PFSK-1 (cell line): Measurements from ENCODE around the gene CTDSP2.
A peak's percentile ranks its signal among the peaks of the same experiment; 100 is the strongest.

Experiments used
- FOXP2 ChIP-seq: optimal IDR thresholded peaks from 2 replicates; pipeline ENCODE3; 2011; ENCODE audit warnings: borderline replicate concordance, control low read depth, inconsistent platforms; ENCODE audit not compliant: insufficient read depth; ENCODE audit errors: extremely low read length, extremely low read depth
- POLR2AphosphoS5 ChIP-seq: IDR thresholded peaks from 2 replicates; pipeline ENCODE4 v1.6.1; 2012; ENCODE audit warnings: low read depth, mild to moderate bottlenecking, control low read depth, low read length, moderate library complexity
- REST ChIP-seq, 2 experiments: IDR thresholded peaks; 2 replicates each; pipeline versions ENCODE4 v1.6.1 to v1.8.0; 2011 to 2012; ENCODE audit warnings: low read depth in 2 of 2, low read length in 2 of 2, control low read depth in 1 of 2, inconsistent platforms in 1 of 2, mild to moderate bottlenecking in 1 of 2, moderate library complexity in 1 of 2; ENCODE audit not compliant: insufficient read depth in 1 of 2
- SIN3A ChIP-seq: IDR thresholded peaks from 2 replicates; pipeline ENCODE4 v1.6.1; 2012; ENCODE audit warnings: mild to moderate bottlenecking, low read length, moderate library complexity, borderline replicate concordance; ENCODE audit not compliant: insufficient read depth
- TAF1 ChIP-seq: IDR thresholded peaks from 2 replicates; pipeline ENCODE4 v1.6.1; 2012; ENCODE audit warnings: low read length, control low read depth, borderline replicate concordance; ENCODE audit not compliant: insufficient read depth

CTDSP2 gene

GRCh38 chr12:57844709-57845477 lies 1.6 kb downstream of the CTDSP2 start:
- TF ChIP-seq POLR2AphosphoS5 (peak; percentile 47), FOXP2 (no peak), SIN3A (0 out of 2 replicates have a peak, but pooled peaks have one; percentile 8), REST (IDR thresholded peaks at IDR 0.05; ENCODE audit: insufficient read depth in 1 of 2, low read depth in 2 of 2, low read length in 2 of 2) (0 out of 4 replicates have a peak, but pooled peaks of 1 of the 2 experiments have one; percentile 37), TAF1 (no peak)

DNA sequence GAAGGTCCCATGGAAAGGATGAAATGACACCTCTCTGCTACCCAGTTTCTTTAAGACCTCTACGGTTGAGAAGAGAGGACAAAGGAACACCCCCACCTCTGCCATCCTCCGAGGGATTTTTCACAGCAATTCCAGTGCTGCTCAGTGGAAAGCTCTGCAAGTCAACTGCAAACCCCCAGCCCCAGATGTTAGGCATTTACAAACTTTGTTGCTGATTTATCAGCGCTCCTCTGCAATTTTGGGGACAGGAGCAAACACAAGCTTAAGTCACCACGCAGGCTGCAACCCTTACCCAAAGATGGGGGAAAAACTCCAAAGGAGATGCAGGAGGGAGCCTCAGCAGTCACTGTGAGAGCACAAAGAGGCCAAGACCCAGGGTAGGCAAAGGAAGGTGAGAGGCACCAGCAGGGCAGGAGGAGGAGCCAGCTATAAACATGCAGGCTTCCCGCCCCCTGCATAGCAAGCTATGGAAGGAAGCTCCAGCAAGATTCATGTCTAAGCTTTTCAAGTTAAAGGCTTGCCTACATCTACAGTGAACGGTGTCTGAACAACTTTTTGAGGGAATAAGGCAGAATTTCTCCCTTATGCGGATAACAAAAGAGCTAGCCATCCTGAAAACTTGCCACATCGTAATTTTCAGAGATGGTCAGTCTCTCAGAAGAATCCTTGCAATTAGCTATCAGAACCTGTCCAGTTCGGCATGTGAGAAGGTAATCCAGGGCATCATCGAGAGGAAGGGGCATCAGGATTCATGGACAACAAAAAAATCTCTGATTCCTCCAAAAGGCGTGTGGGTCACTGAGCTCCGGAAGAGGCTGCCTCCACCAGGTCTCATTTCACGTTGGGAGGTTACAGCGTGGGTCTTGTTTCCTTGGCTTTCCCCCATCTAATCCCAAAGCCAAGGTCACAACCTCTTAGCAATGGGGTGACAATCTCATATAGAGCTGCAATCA lies 3.9 kb downstream of the CTDSP2 start:
- TF ChIP-seq TAF1 (no peak), SIN3A (no peak), FOXP2 (no peak), REST (IDR thresholded peaks at IDR 0.05; ENCODE audit: insufficient read depth in 1 of 2, low read depth in 2 of 2, low read length in 2 of 2) (no peak), POLR2AphosphoS5 (no peak)

- no peak for TF ChIP-seq SIN3A
- TF ChIP-seq POLR2AphosphoS5, result no peak
- no peak for TF ChIP-seq TAF1
- no peak for TF ChIP-seq REST (IDR thresholded peaks at IDR 0.05; ENCODE audit: insufficient read depth in 1 of 2, low read depth in 2 of 2, low read length in 2 of 2)
- TF ChIP-seq FOXP2, result no peak
Observed at GRCh38 chr12:57841445-57841844, 5.1 kb downstream of the CTDSP2 start.

DNA sequence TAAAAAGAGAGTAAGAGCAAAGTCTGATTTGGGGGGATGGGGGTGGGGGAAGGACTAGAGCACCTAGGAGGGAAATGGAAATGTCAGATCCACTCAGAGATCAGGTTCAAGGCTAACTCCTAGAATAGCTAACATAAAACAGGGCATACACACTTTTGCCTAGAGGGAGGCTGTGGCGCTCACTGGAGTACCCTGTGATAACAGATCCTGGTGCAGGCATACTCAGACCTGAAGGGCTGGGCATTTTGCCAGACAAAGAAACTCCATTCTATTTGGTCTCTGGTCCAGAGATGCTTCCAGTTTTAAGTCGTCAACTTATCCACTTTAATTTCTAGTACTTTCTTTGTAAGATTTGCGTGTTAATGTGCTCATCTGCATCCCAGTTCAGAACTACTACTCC lies 5.8 kb downstream of the CTDSP2 start:
- TF ChIP-seq SIN3A, result no peak
- TF ChIP-seq POLR2AphosphoS5, result no peak
- TF ChIP-seq REST (IDR thresholded peaks at IDR 0.05; ENCODE audit: insufficient read depth in 1 of 2, low read depth in 2 of 2, low read length in 2 of 2), result no peak
- TF ChIP-seq TAF1, result no peak
- TF ChIP-seq FOXP2, result no peak

- no peak for TF ChIP-seq TAF1
- no peak for TF ChIP-seq POLR2AphosphoS5
- no peak for TF ChIP-seq REST (IDR thresholded peaks at IDR 0.05; ENCODE audit: insufficient read depth in 1 of 2, low read depth in 2 of 2, low read length in 2 of 2)
- no peak for TF ChIP-seq FOXP2
- no peak for TF ChIP-seq SIN3A
Observed at GRCh38 chr12:57839996-57840395, 6.5 kb downstream of the CTDSP2 start.
